Endodermal cell (in vitro differentiated cells): ENCODE measurements around the gene PAQR9. TPM values are rescaled to one million over a fixed set of nuclear protein-coding genes. Genes with fewer than 3 reads are reported as not detected.

Source experiments
- DNase-seq: peaks from one replicate; pipeline ENCODE4 v3.0.0-alpha.2; 2017
- H3K27ac ChIP-seq: 2 replicates; pipeline ENCODE4 v1.5.1; 2013; ENCODE audit warnings: mild to moderate bottlenecking, low read depth, low read length, moderate library complexity
- H3K27me3 ChIP-seq: 2 replicates; pipeline ENCODE4 v1.6.1; 2013; ENCODE audit warnings: mild to moderate bottlenecking, low read length, moderate library complexity; ENCODE audit not compliant: insufficient read depth, control insufficient read depth, poor library complexity, severe bottlenecking
- H3K36me3 ChIP-seq: 2 replicates; pipeline ENCODE4 v1.7.0; 2013; ENCODE audit warnings: mild to moderate bottlenecking, low read length, moderate library complexity; ENCODE audit not compliant: control insufficient read depth, insufficient read depth
- H3K4me1 ChIP-seq: one replicate; pipeline ENCODE4 v1.7.0; 2013; ENCODE audit warnings: low read length; ENCODE audit not compliant: control insufficient read depth, insufficient read depth
- H3K4me3 ChIP-seq: 2 replicates; pipeline ENCODE4 v1.5.1; 2013; ENCODE audit warnings: mild to moderate bottlenecking, low read length, moderate library complexity
- H3K9ac ChIP-seq: 2 replicates; pipeline ENCODE4 v1.6.1; 2013; ENCODE audit warnings: mild to moderate bottlenecking, low read length, moderate library complexity; ENCODE audit not compliant: poor library complexity, severe bottlenecking; ENCODE audit errors: extremely low read depth
- H3K9me3 ChIP-seq: 2 replicates; pipeline ENCODE4 v1.6.1; 2013; ENCODE audit warnings: mild to moderate bottlenecking, low read length, moderate library complexity; ENCODE audit not compliant: control insufficient read depth
- H3K27ac Mint-ChIP-seq: 2 replicates; pipeline ENCODE4 v1.8.0; 2020; ENCODE audit warnings: mixed read lengths
- H3K27me3 Mint-ChIP-seq: 2 replicates; pipeline ENCODE4 v1.8.0; 2021; ENCODE audit warnings: mild to moderate bottlenecking, mixed read lengths; ENCODE audit not compliant: insufficient read depth
- H3K36me3 Mint-ChIP-seq: 2 replicates; pipeline ENCODE4 v1.8.0; 2020; ENCODE audit warnings: low read depth, mixed read lengths
- H3K4me1 Mint-ChIP-seq: 2 replicates; pipeline ENCODE4 v1.8.0; 2020; ENCODE audit warnings: mixed read lengths
- H3K4me3 Mint-ChIP-seq: 2 replicates; pipeline ENCODE4 v1.8.0; 2020; ENCODE audit warnings: mild to moderate bottlenecking, moderate library complexity, mixed read lengths
- H3K9me3 Mint-ChIP-seq: 2 replicates; pipeline ENCODE4 v1.8.0; 2020; ENCODE audit warnings: mild to moderate bottlenecking, mixed read lengths
- CTCF ChIP-seq: fragments of 200-600 bp; sonication (generic); conservative IDR thresholded peaks from 2 replicates; pipeline ENCODE4 v1.5.0; 2021; ENCODE audit warnings: antibody characterized with exemption, mild to moderate bottlenecking
- WGBS, 2 experiments: methylation state at CpG; one replicate each; pipeline versions ENCODE4 v1.1.5 to v1.1.7; 2013; ENCODE audit warnings: missing lambda C conversion rate in 2 of 2, mixed read lengths in 1 of 2; ENCODE audit not compliant: insufficient coverage in 1 of 2, insufficient read length in 1 of 2; 5-methylcytosine and 5-hydroxymethylcytosine counted together
- total RNA-seq, 2 donors: library from RNA; stranded (reverse); fragmentation: NEBNext Ultra II Directional in 1 of 2; extraction: Animal tissue kit (Norgen Biotek cat#: 25700) in 1 of 2; gene quantifications; 2 replicates in 1 of 2; 3 replicates in 1 of 2; pipeline ENCODE4 v1.2.1, GENCODE V29; 2021

PAQR9 gene
- total RNA-seq, 2 donors from 2014 or later = 4.2 to 11.1 TPM

DNA sequence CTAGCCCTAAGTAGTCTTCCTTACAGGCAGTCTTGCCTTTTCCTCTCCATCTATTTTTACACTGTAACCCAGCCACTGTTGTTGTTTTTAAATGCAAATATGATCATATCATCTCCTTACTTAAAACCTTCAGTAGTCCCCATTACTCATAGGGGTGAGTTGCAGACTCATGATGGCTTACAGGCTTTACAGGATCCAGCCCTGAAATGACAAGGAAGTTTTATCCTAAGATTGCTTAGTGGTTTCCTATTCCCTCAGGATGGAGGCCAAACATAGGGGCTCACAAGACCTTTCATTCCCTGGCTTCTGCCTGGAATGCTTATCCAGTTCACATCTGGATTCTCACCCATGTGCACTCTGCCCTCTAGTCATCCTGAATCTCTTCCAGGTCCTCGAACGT is 46.9 kb downstream of the PAQR9 start:
- H3K36me3 ChIP-seq = no peaks in the 10 kb centered on the region
- no peak overlapping the region for H3K27ac ChIP-seq
- no peak overlapping the region for H3K9ac ChIP-seq
- no peaks in the 10 kb centered on the region for H3K36me3 Mint-ChIP-seq
- 90 to 94% methylated on average over 2 of the region's 2 CpGs for WGBS, 2 experiments
- no peak overlapping the region for H3K27ac Mint-ChIP-seq
- H3K9me3 Mint-ChIP-seq = no peaks in the 10 kb centered on the region
- H3K4me1 ChIP-seq = no peaks in the 10 kb centered on the region
- H3K4me3 ChIP-seq = no peak overlapping the region
- H3K9me3 ChIP-seq = no peaks in the 10 kb centered on the region
- DNase-seq = no peak
- H3K4me1 Mint-ChIP-seq = peaks cover 5% of the 10 kb centered on the region
- H3K27me3 Mint-ChIP-seq = peaks cover 12% of the 10 kb centered on the region
- no peak overlapping the region for H3K4me3 Mint-ChIP-seq
- no peak for TF ChIP-seq CTCF
- H3K27me3 ChIP-seq = no peaks in the 10 kb centered on the region

GRCh38 chr3:142915636-142916035 is 47.8 kb downstream of the PAQR9 start:
- Mint-ChIP-seq H3K27me3 (peaks cover 15% of the 10 kb centered on the region), H3K4me1 (peaks cover 7% of the 10 kb centered on the region), H3K36me3 (no peaks in the 10 kb centered on the region), H3K27ac (no peak overlapping the region), H3K4me3 (no peak overlapping the region), H3K9me3 (no peaks in the 10 kb centered on the region)
- Histone ChIP-seq H3K4me1 (no peaks in the 10 kb centered on the region), H3K9me3 (no peaks in the 10 kb centered on the region), H3K27ac (no peak overlapping the region), H3K36me3 (no peaks in the 10 kb centered on the region), H3K9ac (no peak overlapping the region), H3K27me3 (no peaks in the 10 kb centered on the region), H3K4me3 (no peak overlapping the region)
- 80 to 87% methylated on average over 2 to 3 of the region's 3 CpGs for WGBS, 2 experiments
- TF ChIP-seq CTCF = no peak
- no peak for DNase-seq

DNA sequence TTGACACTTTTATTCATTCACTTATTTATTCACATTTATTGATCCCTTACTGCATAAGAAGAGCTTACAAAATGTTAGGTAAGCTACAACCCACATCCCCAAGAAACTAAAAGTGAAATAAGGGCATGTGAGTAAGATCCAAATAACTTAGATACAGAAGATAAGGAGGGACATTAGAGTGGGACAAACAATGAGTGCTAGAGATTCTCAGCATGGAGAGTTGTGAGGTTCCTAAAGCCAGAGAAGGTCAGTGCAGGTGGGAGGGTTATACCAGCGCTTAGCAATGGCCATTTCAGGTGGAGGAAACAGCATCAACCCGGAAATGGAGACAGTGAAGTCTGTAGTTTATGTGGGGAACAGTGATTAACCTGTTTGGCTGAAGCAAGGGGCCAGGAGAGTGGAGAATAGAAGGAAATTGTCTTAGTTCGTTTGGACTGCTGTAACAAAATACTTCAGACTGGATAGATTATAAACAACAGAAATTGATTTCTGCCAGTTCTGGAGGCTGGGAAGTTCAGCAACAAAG is 49.1 kb downstream of the PAQR9 start:
- Histone ChIP-seq H3K4me1 (no peaks in the 10 kb centered on the region), H3K9ac (no peak overlapping the region), H3K9me3 (no peaks in the 10 kb centered on the region), H3K36me3 (no peaks in the 10 kb centered on the region), H3K4me3 (no peak overlapping the region), H3K27me3 (no peaks in the 10 kb centered on the region), H3K27ac (no peak overlapping the region)
- 37 to 54% methylated on average over 3 of the region's 3 CpGs for WGBS, 2 experiments
- H3K36me3 Mint-ChIP-seq = no peaks in the 10 kb centered on the region
- no peak overlapping the region for H3K4me3 Mint-ChIP-seq
- H3K27me3 Mint-ChIP-seq = peaks cover 19% of the 10 kb centered on the region
- H3K4me1 Mint-ChIP-seq = peaks cover 7% of the 10 kb centered on the region
- no peak for TF ChIP-seq CTCF
- DNase-seq = no peak
- no peaks in the 10 kb centered on the region for H3K9me3 Mint-ChIP-seq
- no peak overlapping the region for H3K27ac Mint-ChIP-seq
